Endothelial cell (in vitro differentiated cells): ENCODE results near the gene DIAPH2. TPM values are rescaled to one million over a fixed set of nuclear protein-coding genes. Genes with fewer than 3 reads are reported as not detected.

Source experiments
- DNase-seq: peaks from one replicate; pipeline ENCODE4 v3.0.0; 2021; ENCODE audit warnings: low spot score
- H3K27ac Mint-ChIP-seq: one replicate; pipeline ENCODE4 v1.8.0; 2021; ENCODE audit warnings: mixed read lengths, inconsistent platforms; ENCODE audit not compliant: unreplicated experiment
- H3K27me3 Mint-ChIP-seq: one replicate; pipeline ENCODE4 v1.8.0; 2021; ENCODE audit warnings: mild to moderate bottlenecking, moderate library complexity, mixed read lengths, inconsistent platforms; ENCODE audit not compliant: unreplicated experiment
- H3K36me3 Mint-ChIP-seq: one replicate; pipeline ENCODE4 v1.8.0; 2021; ENCODE audit warnings: mild to moderate bottlenecking, low read depth, mixed read lengths, inconsistent platforms; ENCODE audit not compliant: unreplicated experiment
- H3K4me1 Mint-ChIP-seq: one replicate; pipeline ENCODE4 v1.8.0; 2021; ENCODE audit warnings: mild to moderate bottlenecking, mixed read lengths, inconsistent platforms; ENCODE audit not compliant: unreplicated experiment
- H3K4me3 Mint-ChIP-seq: one replicate; pipeline ENCODE4 v1.8.0; 2021; ENCODE audit warnings: mild to moderate bottlenecking, mixed read lengths, inconsistent platforms; ENCODE audit not compliant: unreplicated experiment
- H3K9me3 Mint-ChIP-seq: one replicate; pipeline ENCODE4 v1.8.0; 2021; ENCODE audit warnings: mixed read lengths, inconsistent platforms; ENCODE audit not compliant: unreplicated experiment
- CTCF ChIP-seq: fragments of 200-600 bp; sonication (generic); IDR thresholded peaks from one replicate; pipeline ENCODE4 v1.5.0; 2021; ENCODE audit warnings: antibody characterized with exemption; ENCODE audit not compliant: unreplicated experiment
- total RNA-seq: library from RNA; stranded (reverse); fragmentation: NEBNext Ultra II Directional; extraction: Animal tissue kit (Norgen Biotek cat#: 25700); gene quantifications from one replicate; pipeline ENCODE4 v1.2.1, GENCODE V29; 2021; ENCODE audit not compliant: unreplicated experiment

The DIAPH2 gene
- total RNA-seq, 1 donor from 2014 or later, result 45.3 TPM

DNA sequence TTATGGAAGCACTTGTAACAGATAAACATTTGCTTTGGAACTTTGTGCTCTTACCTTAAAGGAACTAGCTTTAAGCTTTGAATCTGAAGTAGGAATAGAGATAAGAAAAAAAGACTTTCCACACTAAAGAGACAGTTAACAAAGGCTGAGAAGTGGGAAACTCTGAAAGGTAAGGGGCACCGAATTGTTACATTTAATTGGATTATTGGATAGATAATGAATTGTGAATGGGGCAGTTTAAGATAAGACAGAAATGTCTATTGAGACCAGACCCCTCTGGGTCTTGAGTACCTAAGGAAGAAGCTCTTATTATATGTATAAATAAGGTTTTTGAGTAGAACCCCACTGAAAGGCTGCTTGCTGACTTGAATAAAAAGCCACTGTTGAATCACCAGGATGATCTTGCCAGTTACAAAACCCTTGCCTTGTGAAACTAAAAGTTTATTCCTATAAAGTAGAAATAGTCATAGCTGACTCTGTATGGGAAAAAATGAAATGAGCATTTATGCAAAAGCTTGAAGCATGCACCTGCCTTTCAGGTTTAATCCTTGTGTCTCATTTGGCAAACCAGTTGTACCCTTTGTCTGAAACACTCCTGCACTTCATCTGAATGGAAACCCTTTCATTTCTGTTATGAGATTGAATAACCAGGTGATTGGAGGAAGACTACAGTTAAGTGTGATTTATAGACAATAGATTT is 622.3 kb downstream of the DIAPH2 start:
- H3K27me3 Mint-ChIP-seq, result peaks cover 2% of the 10 kb centered on the region
- no peaks in the 10 kb centered on the region for H3K9me3 Mint-ChIP-seq
- H3K4me1 Mint-ChIP-seq, result no peaks in the 10 kb centered on the region
- H3K36me3 Mint-ChIP-seq, result peaks cover 3% of the 10 kb centered on the region
- no peak overlapping the region for H3K27ac Mint-ChIP-seq
- no peak for DNase-seq
- no peak overlapping the region for H3K4me3 Mint-ChIP-seq
- TF ChIP-seq CTCF, result no peak

DNA sequence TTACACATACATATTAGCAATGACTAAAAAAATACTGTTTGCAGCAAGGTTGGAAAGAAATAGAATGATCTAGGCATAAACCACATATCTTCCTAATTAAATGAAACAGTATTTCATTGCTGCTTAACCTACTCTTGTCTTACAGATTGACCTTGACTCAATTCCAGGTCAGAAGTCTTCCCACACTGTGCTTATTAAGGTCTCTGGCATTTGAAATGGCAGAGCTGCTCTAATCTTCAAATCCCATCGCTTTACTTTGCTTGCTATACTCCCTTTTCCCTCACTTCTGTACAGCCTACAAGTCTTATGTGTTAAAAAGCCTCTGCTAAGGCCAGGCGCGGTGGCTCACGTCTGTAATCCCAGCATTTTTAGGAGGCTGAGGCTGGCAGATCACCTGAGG is 623.5 kb downstream of the DIAPH2 start:
- Mint-ChIP-seq H3K4me3 (no peak overlapping the region), H3K4me1 (no peaks in the 10 kb centered on the region), H3K27me3 (peaks cover 2% of the 10 kb centered on the region), H3K36me3 (peaks cover 3% of the 10 kb centered on the region), H3K9me3 (no peaks in the 10 kb centered on the region), H3K27ac (no peak overlapping the region)
- DNase-seq, result no peak
- TF ChIP-seq CTCF, result no peak

- TF ChIP-seq CTCF, result no peak
- Mint-ChIP-seq H3K36me3 (peaks cover 3% of the 10 kb centered on the region), H3K9me3 (no peaks in the 10 kb centered on the region), H3K27me3 (peaks cover 2% of the 10 kb centered on the region), H3K27ac (no peak overlapping the region), H3K4me1 (no peaks in the 10 kb centered on the region), H3K4me3 (no peak overlapping the region)
- no peak for DNase-seq
Measured at GRCh38 chrX:97309487-97310116, 625.0 kb downstream of the DIAPH2 start.

DNA sequence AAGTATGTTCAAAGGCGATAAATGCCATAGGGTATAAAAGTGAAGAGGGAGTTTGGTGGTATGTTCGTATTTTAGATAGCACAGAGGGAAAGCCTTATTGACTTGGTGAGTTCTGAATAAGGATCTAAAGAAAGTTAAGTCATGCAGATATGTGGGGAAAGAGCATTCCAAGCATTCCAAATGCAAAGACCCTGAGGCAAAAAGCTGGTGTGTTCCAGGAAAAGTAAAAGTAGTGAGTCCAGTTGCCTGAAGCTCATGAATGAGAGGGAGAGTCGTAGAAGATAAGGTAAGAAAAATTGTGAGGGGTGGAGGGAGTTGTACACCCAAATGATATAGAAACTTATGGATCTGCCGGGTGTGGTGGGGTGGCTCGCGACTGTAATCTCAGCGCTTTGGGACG is 625.7 kb downstream of the DIAPH2 start:
- H3K27me3 Mint-ChIP-seq, result peaks cover under 1% of the 10 kb centered on the region
- H3K4me3 Mint-ChIP-seq, result no peak overlapping the region
- H3K9me3 Mint-ChIP-seq, result no peaks in the 10 kb centered on the region
- no peak overlapping the region for H3K27ac Mint-ChIP-seq
- no peaks in the 10 kb centered on the region for H3K4me1 Mint-ChIP-seq
- no peak for TF ChIP-seq CTCF
- no peak for DNase-seq
- peaks cover 3% of the 10 kb centered on the region for H3K36me3 Mint-ChIP-seq

DNA sequence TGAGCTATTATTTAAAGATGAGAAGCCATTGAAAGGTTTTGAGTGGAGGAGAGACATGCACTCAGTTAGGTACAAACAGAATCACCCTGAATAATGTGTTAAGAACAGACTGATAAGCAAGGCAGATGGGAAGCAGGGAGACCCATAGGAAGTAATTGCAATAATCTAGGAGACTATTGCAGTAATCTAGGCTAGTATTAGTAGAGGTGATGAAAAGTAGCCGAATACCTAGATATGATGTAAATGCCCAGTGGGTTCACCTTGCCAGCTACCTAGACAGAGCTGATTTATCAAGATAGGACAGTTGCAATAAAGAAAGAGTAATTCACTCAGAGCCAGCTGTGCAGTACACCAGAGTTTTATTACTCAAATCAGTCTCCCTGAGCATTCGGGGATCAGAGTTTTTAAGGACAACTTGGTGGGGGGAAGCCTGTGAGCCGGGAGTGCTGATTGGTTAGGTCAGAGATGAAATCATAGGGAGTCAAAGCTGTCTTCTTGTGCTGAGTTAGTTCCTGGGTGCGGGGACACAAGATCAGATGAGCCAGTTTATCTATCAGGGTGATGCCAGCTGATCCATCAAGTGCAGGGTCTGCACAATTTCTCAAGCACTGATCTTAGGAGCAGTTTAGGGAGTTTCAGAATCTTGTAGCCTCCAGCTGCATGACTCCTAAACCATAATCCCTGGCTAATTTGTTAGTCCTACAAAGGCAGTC is 626.6 kb downstream of the DIAPH2 start:
- no peak for TF ChIP-seq CTCF
- Mint-ChIP-seq H3K4me1 (no peaks in the 10 kb centered on the region), H3K9me3 (no peaks in the 10 kb centered on the region), H3K27me3 (no peaks in the 10 kb centered on the region), H3K4me3 (no peak overlapping the region), H3K27ac (no peak overlapping the region), H3K36me3 (peaks cover 3% of the 10 kb centered on the region)
- DNase-seq, result no peak
